ENCODE data around the gene PMFBP1.

DNA sequence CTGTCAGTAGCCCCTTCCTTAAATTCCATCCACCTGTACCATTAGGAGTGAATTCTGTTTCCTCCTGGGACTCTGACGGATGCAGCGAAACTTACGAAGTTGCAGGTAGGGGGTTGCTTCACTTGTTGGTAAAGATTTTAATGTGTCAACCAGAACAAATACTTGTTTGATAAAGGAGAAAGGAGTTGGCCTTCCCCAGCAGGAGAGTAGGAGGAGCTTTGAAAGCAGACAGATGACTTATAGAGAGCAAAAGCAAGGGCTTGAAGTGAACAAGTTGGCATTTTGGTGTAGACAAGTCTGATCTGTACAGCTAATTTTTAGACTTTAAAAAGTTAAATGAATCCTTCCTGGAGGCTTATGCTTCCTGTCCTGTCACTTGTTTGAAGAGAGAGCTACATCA lies 38.1 kb upstream of the PMFBP1 start:
- no peak for TF ChIP-seq ESRRA (IDR thresholded peaks at IDR 0.05; ENCODE audit: low read length)
- TF ChIP-seq POLR2AphosphoS5 (IDR thresholded peaks at IDR 0.05; ENCODE audit: low read length): no peak
- TF ChIP-seq, protein P1, sequence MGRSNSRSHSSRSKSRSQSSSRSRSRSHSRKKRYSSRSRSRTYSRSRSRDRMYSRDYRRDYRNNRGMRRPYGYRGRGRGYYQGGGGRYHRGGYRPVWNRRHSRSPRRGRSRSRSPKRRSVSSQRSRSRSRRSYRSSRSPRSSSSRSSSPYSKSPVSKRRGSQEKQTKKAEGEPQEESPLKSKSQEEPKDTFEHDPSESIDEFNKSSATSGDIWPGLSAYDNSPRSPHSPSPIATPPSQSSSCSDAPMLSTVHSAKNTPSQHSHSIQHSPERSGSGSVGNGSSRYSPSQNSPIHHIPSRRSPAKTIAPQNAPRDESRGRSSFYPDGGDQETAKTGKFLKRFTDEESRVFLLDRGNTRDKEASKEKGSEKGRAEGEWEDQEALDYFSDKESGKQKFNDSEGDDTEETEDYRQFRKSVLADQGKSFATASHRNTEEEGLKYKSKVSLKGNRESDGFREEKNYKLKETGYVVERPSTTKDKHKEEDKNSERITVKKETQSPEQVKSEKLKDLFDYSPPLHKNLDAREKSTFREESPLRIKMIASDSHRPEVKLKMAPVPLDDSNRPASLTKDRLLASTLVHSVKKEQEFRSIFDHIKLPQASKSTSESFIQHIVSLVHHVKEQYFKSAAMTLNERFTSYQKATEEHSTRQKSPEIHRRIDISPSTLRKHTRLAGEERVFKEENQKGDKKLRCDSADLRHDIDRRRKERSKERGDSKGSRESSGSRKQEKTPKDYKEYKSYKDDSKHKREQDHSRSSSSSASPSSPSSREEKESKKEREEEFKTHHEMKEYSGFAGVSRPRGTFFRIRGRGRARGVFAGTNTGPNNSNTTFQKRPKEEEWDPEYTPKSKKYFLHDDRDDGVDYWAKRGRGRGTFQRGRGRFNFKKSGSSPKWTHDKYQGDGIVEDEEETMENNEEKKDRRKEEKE (IDR thresholded peaks at IDR 0.05): no peak
